HUES48 (cell line): ENCODE data around the gene GLI3.

Experiments used
- H3K27ac ChIP-seq: one replicate; pipeline ENCODE4 v1.7.0; 2013; ENCODE audit warnings: low read depth, low read length, inconsistent platforms
- H3K27me3 ChIP-seq: 2 replicates; pipeline ENCODE4 v1.6.1; 2013; ENCODE audit warnings: mild to moderate bottlenecking, low read length; ENCODE audit not compliant: control insufficient read depth, insufficient read depth
- H3K36me3 ChIP-seq: 2 replicates; pipeline ENCODE4 v1.6.1; 2013; ENCODE audit warnings: low read length; ENCODE audit not compliant: control insufficient read depth, insufficient read depth
- H3K4me1 ChIP-seq: 2 replicates; pipeline ENCODE4 v1.6.1; 2013; ENCODE audit warnings: mild to moderate bottlenecking, low read length; ENCODE audit not compliant: control insufficient read depth, insufficient read depth
- H3K4me3 ChIP-seq: 2 replicates; pipeline ENCODE4 v1.5.1; 2013; ENCODE audit warnings: mild to moderate bottlenecking, low read depth, low read length
- H3K9ac ChIP-seq: 2 replicates; pipeline ENCODE4 v1.6.1; 2013; ENCODE audit warnings: mild to moderate bottlenecking, low read depth, low read length, moderate library complexity
- H3K9me3 ChIP-seq: 2 replicates; pipeline ENCODE4 v1.6.1; 2013; ENCODE audit warnings: low read length; ENCODE audit not compliant: control insufficient read depth, insufficient read depth

The GLI3 gene

GRCh38 chr7:42080841-42081586 is 156.0 kb downstream of the GLI3 start:
- no peak overlapping the region for H3K4me3 ChIP-seq
- no peak overlapping the region for H3K27ac ChIP-seq
- no peaks in the 10 kb centered on the region for H3K27me3 ChIP-seq
- no peak overlapping the region for H3K9ac ChIP-seq
- no peaks in the 10 kb centered on the region for H3K36me3 ChIP-seq
- no peaks in the 10 kb centered on the region for H3K9me3 ChIP-seq
- no peaks in the 10 kb centered on the region for H3K4me1 ChIP-seq

DNA sequence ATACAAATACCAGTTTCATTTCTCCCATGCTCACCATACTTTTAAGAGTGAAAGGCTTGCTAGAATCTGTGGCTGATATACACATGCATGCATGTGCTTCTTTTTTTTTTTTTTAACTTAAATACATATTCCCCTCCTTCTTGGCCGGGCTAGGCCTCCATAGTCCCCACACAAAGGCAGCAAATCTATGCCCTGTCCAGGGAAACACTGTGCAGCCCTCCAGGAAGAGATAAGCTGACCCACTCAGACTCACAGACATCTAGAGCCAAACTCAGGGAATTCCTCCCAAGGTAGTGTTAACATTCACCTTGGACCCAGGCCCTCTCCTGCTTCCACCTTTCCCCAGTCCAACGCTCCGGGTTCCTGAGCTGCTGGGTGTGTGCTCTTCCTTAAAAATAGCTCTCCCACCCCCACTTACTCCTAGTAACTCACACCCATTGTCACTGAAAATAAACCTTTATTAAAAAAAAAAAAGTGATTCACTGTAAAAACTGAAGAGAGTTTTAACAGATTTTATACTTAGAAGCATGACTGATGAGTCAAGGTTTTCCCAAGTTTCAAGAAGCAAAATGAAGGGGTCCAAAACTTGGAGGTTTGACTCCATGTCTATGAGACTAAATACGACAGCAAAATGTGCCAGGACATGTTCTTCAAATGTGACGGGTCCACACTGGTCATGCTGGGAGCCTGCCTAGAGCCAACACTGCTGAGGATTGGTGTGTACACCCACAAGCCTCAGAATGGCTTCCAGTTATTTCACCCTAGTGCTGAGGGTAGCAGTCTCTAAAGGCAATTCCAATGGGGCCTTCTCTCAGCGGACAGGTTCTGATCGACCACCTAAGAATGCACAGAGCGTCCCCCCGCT is 159.5 kb downstream of the GLI3 start:
- H3K9me3 ChIP-seq, result no peaks in the 10 kb centered on the region
- H3K4me3 ChIP-seq, result no peak overlapping the region
- no peaks in the 10 kb centered on the region for H3K27me3 ChIP-seq
- no peak overlapping the region for H3K27ac ChIP-seq
- no peak overlapping the region for H3K9ac ChIP-seq
- H3K36me3 ChIP-seq, result no peaks in the 10 kb centered on the region
- H3K4me1 ChIP-seq, result peaks cover 15% of the 10 kb centered on the region

- Histone ChIP-seq H3K27me3 (no peaks in the 10 kb centered on the region), H3K4me3 (no peak overlapping the region), H3K27ac (no peak overlapping the region), H3K9me3 (no peaks in the 10 kb centered on the region), H3K36me3 (no peaks in the 10 kb centered on the region), H3K9ac (no peak overlapping the region), H3K4me1 (peaks cover 16% of the 10 kb centered on the region)
These were observed 160.1 kb downstream of the GLI3 start for GRCh38 chr7:42076870-42077269.

- no peaks in the 10 kb centered on the region for H3K36me3 ChIP-seq
- H3K4me1 ChIP-seq, result peaks cover 21% of the 10 kb centered on the region
- no peak overlapping the region for H3K4me3 ChIP-seq
- no peak overlapping the region for H3K9ac ChIP-seq
- H3K27me3 ChIP-seq, result no peaks in the 10 kb centered on the region
- H3K9me3 ChIP-seq, result no peaks in the 10 kb centered on the region
- no peak overlapping the region for H3K27ac ChIP-seq
These were observed 161.6 kb downstream of the GLI3 start for GRCh38 chr7:42075418-42075817.

DNA sequence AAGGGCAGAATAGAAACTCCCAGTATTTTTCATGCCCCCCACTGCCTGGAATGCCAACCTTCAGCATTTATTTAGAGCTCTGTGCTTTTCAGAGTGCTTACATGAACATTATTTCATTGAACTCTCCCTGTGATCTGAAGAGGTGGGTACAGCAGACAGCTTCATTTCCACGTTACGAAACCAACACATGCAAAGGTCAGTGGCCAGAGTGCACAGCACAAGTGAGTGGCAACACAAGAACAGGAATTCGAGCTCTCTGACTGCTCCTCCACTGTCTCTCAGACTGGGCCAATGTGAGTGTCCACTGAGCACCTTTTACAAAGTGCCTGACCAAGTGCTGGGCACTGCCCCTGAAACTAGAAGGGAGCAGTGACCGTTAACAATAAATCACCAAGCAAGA is 162.9 kb downstream of the GLI3 start:
- Histone ChIP-seq H3K4me3 (no peak overlapping the region), H3K36me3 (no peaks in the 10 kb centered on the region), H3K27ac (no peak overlapping the region), H3K27me3 (no peaks in the 10 kb centered on the region), H3K9ac (no peak overlapping the region), H3K4me1 (peaks cover 26% of the 10 kb centered on the region), H3K9me3 (no peaks in the 10 kb centered on the region)

- Histone ChIP-seq H3K9me3 (no peaks in the 10 kb centered on the region), H3K27me3 (no peaks in the 10 kb centered on the region), H3K27ac (no peak overlapping the region), H3K9ac (no peak overlapping the region), H3K4me1 (peaks cover 51% of the 10 kb centered on the region), H3K4me3 (no peak overlapping the region), H3K36me3 (no peaks in the 10 kb centered on the region)
These were observed 165.4 kb downstream of the GLI3 start for GRCh38 chr7:42071372-42072261.

GRCh38 chr7:42070068-42070467 is 166.9 kb downstream of the GLI3 start:
- Histone ChIP-seq H3K27ac (no peak overlapping the region), H3K4me1 (peaks cover 66% of the 10 kb centered on the region), H3K9ac (no peak overlapping the region)

GRCh38 chr7:42069590-42069989 is 167.4 kb downstream of the GLI3 start:
- Histone ChIP-seq H3K4me1 (peaks cover 69% of the 10 kb centered on the region), H3K27me3 (no peaks in the 10 kb centered on the region), H3K27ac (no peak overlapping the region), H3K9me3 (no peaks in the 10 kb centered on the region), H3K9ac (no peak overlapping the region), H3K4me3 (no peak overlapping the region), H3K36me3 (no peaks in the 10 kb centered on the region)

More at GRCh38 chr7:42070068-42070467, 166.9 kb downstream of the GLI3 start:
- Histone ChIP-seq H3K9me3 (no peaks in the 10 kb centered on the region), H3K27me3 (no peaks in the 10 kb centered on the region), H3K36me3 (no peaks in the 10 kb centered on the region), H3K4me3 (no peak overlapping the region)

- Histone ChIP-seq H3K27me3 (no peaks in the 10 kb centered on the region), H3K36me3 (no peaks in the 10 kb centered on the region), H3K9ac (no peak overlapping the region), H3K9me3 (no peaks in the 10 kb centered on the region), H3K27ac (peak overlapping the region; percentile 74), H3K4me3 (no peak overlapping the region), H3K4me1 (peaks cover 63% of the 10 kb centered on the region)
These were observed 168.3 kb downstream of the GLI3 start for GRCh38 chr7:42068554-42069280.

GRCh38 chr7:42065942-42066341 is 171.1 kb downstream of the GLI3 start:
- Histone ChIP-seq H3K36me3 (no peaks in the 10 kb centered on the region), H3K27ac (peak overlapping the region; percentile 92), H3K9ac (no peak overlapping the region), H3K4me3 (peak overlapping the region; percentile 38; the same call in 1 of the 2 replicates), H3K27me3 (no peaks in the 10 kb centered on the region), H3K9me3 (no peaks in the 10 kb centered on the region), H3K4me1 (peaks cover 49% of the 10 kb centered on the region)
